ENCODE measurements around the gene MTX3. TPM values are rescaled to one million over a fixed set of nuclear protein-coding genes. Genes with fewer than 3 reads are reported as not detected.

Gene MTX3
- total RNA-seq, 4 donors from 2014 or later: 15.0 to 20.8 (median 15.8) TPM

- WGBS: 98% methylated on average over 5 of the region's 5 CpGs
- H3K36me3 ChIP-seq: peaks cover 14 to 47% (median 27%) of the 10 kb centered on the region in 4 donors
- intact Hi-C loops (cut with DNase I): no loop called here
Measured at GRCh38 chr5:79975422-79975821, 15.6 kb downstream of the MTX3 start.

GRCh38 chr5:79974886-79975285 is 16.2 kb downstream of the MTX3 start:
- TF ChIP-seq POLR2AphosphoS5 (IDR thresholded peaks at IDR 0.05) (peak in 1 of 2 donors; percentile 43), CTCF (IDR thresholded peaks at IDR 0.05) (no peak)
- H3K27me3 ChIP-seq: no peaks in the 10 kb centered on the region
- no peak for DNase-seq (ENCODE audit: extremely low spot score)
- H3K9me3 ChIP-seq: no peaks in the 10 kb centered on the region
- H3K36me3 ChIP-seq: peaks cover 13 to 42% (median 22%) of the 10 kb centered on the region in 4 donors
- no peak overlapping the region for H3K27ac ChIP-seq (replicated peaks in 1 of 4)
- H3K4me3 ChIP-seq: no peak overlapping the region
- H3K4me1 ChIP-seq: no peaks in the 10 kb centered on the region
- 56% methylated on average over 2 of the region's 2 CpGs for WGBS
- intact Hi-C loops (cut with DNase I): no loop called here

More at GRCh38 chr5:79975422-79975821, 15.6 kb downstream of the MTX3 start:
- TF ChIP-seq CTCF (IDR thresholded peaks at IDR 0.05) (no peak), EP300 (IDR thresholded peaks at IDR 0.05) (no peak), POLR2AphosphoS5 (IDR thresholded peaks at IDR 0.05) (no peak), POLR2A (IDR thresholded peaks at IDR 0.05; ENCODE audit: low read depth) (no peak)
- no peaks in the 10 kb centered on the region for H3K4me1 ChIP-seq
- H3K27ac ChIP-seq (replicated peaks in 1 of 4): no peak overlapping the region
- no peaks in the 10 kb centered on the region for H3K27me3 ChIP-seq
- H3K4me3 ChIP-seq: no peak overlapping the region
- DNase-seq (ENCODE audit: extremely low spot score): no peak
- H3K9me3 ChIP-seq: no peaks in the 10 kb centered on the region

GRCh38 chr5:79973996-79974395 is 17.1 kb downstream of the MTX3 start:
- intact Hi-C loops (cut with DNase I): no loop called here
- H3K4me1 ChIP-seq: no peaks in the 10 kb centered on the region
- peaks cover 13 to 42% (median 18%) of the 10 kb centered on the region in 4 donors for H3K36me3 ChIP-seq
- no peaks in the 10 kb centered on the region for H3K9me3 ChIP-seq
- TF ChIP-seq CTCF (IDR thresholded peaks at IDR 0.05) (no peak), POLR2AphosphoS5 (IDR thresholded peaks at IDR 0.05) (no peak), EP300 (IDR thresholded peaks at IDR 0.05) (no peak), POLR2A (IDR thresholded peaks at IDR 0.05; ENCODE audit: low read depth) (no peak)
- WGBS: 88% methylated on average over 3 of the region's 3 CpGs
- H3K4me3 ChIP-seq: no peak overlapping the region
- H3K27ac ChIP-seq (replicated peaks in 1 of 4): no peak overlapping the region
- no peaks in the 10 kb centered on the region for H3K27me3 ChIP-seq
- no peak for DNase-seq (ENCODE audit: extremely low spot score)

GRCh38 chr5:79973511-79973910 is 17.6 kb downstream of the MTX3 start:
- Histone ChIP-seq H3K27ac (replicated peaks in 1 of 4) (no peak overlapping the region), H3K36me3 (peaks cover 9 to 37% (median 16%) of the 10 kb centered on the region in 4 donors), H3K4me3 (no peak overlapping the region), H3K9me3 (no peaks in the 10 kb centered on the region), H3K4me1 (no peaks in the 10 kb centered on the region), H3K27me3 (no peaks in the 10 kb centered on the region)
- intact Hi-C loops (cut with DNase I): no loop called here
- 69% methylated on average over 3 of the region's 3 CpGs for WGBS
- DNase-seq (ENCODE audit: extremely low spot score): no peak
- TF ChIP-seq POLR2A (IDR thresholded peaks at IDR 0.05; ENCODE audit: low read depth) (no peak), EP300 (IDR thresholded peaks at IDR 0.05) (no peak), CTCF (IDR thresholded peaks at IDR 0.05) (no peak), POLR2AphosphoS5 (IDR thresholded peaks at IDR 0.05) (no peak)

GRCh38 chr5:79971156-79971555 is 19.9 kb downstream of the MTX3 start:
- H3K27me3 ChIP-seq: peaks cover 0 to 9% (median 0%) of the 10 kb centered on the region in 4 donors
- DNase-seq (ENCODE audit: extremely low spot score): no peak
- no peaks in the 10 kb centered on the region for H3K9me3 ChIP-seq
- no peak overlapping the region for H3K4me3 ChIP-seq
- intact Hi-C loops (cut with DNase I): no loop called here
- 71% methylated on average over 4 of the region's 4 CpGs for WGBS
- no peaks in the 10 kb centered on the region for H3K4me1 ChIP-seq
- H3K27ac ChIP-seq (replicated peaks in 1 of 4): no peak overlapping the region
- H3K36me3 ChIP-seq: peaks cover 0 to 14% (median 0%) of the 10 kb centered on the region in 4 donors
- TF ChIP-seq POLR2AphosphoS5 (IDR thresholded peaks at IDR 0.05): no peak
- TF ChIP-seq CTCF (IDR thresholded peaks at IDR 0.05): no peak
- no peak for TF ChIP-seq EP300 (IDR thresholded peaks at IDR 0.05)
- TF ChIP-seq POLR2A (IDR thresholded peaks at IDR 0.05; ENCODE audit: low read depth): no peak
